Uterus (tissue), 2 donors: ENCODE results near the gene BTG4.
A peak's percentile ranks its signal among the peaks of the same experiment; 100 is the strongest.

Experiments
- CTCF ChIP-seq, 4 experiments: fragments of 200-600 bp in 2 of 4; fragments of 450-650 bp in 2 of 4; sonication (generic) in 2 of 4; IDR thresholded peaks; one replicate each; pipeline ENCODE4 v1.5.1; 2016 to 2019; ENCODE audit warnings: antibody characterized with exemption in 4 of 4, mild to moderate bottlenecking in 2 of 4, moderate library complexity in 1 of 4
- POLR2A ChIP-seq, 2 donors: fragments of 450-650 bp; IDR thresholded peaks; one replicate each; pipeline ENCODE4 v1.6.1; 2016; ENCODE audit warnings: antibody characterized with exemption in 2 of 2, mild to moderate bottlenecking in 1 of 2, moderate library complexity in 1 of 2

GRCh38 chr11:111541254-111542061 is 29.3 kb upstream of the BTG4 start:
- TF ChIP-seq CTCF (IDR thresholded peaks at IDR 0.05), result no peak
- TF ChIP-seq POLR2A (IDR thresholded peaks at IDR 0.05), result peak; percentile 28 to 40
